GM21367 (cell line): ENCODE results near the gene TMEFF2.

Experiments used
- ATAC-seq: cut with Tn5 transposase; IDR thresholded peaks from one replicate; pipeline ENCODE4 v1.9.1; 2021; ENCODE audit not compliant: unreplicated experiment

The TMEFF2 gene

DNA sequence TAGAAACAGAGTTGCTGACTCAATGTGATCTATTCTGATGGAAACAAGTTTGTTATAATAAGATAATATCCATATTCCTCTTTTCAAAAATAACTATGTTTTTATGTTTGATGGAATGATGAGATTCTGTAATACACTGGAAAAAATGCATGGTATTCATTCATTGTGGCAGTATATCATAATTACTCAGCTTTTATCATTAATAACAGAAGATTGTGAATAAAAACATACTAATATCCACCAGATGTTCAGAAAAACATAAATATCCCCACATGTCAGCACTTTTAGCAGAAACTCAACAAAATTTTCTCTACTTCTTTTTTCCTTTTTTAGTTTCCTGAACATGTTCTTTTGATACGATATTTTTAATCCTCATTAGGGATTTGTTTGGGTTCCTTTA is 217.0 kb downstream of the TMEFF2 start:
- ATAC-seq = no peak

DNA sequence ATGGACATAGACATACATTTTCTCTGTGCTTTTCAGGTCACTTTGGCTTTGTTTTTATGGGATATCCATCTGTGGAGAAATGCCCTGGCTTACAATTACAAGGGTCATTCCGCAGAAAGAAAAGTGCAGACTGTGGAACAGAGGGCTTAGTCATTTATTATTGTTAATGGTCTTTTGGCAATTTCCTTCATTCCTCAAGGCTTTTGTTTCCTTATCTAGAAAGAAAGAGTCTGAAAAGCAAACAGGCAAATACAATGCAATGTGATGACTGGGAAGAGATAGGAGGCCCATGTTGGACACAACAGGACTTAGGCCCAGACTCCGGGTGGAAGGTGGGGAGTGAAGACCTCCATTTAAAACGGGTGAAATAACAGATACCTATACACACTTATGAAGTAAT is 218.3 kb downstream of the TMEFF2 start:
- ATAC-seq = no peak

DNA sequence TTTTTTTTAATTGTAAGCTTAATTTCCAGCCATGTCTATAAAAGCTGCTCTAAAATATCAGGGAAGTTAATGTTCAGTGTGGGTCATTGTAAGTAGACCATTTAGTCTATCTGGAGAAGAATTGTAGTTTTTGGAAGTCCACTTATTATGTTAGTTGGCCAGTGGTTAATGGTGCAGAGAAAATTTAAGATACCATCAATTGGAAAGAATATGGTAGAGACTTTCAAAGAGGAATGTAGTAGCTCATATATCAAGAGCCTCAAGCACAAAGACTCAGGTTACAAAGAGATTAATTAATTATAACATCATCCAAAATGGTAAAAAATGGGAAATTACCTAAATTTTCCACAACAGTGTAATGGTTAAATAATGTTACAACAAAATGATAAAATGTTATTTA is 220.1 kb downstream of the TMEFF2 start:
- no peak for ATAC-seq

DNA sequence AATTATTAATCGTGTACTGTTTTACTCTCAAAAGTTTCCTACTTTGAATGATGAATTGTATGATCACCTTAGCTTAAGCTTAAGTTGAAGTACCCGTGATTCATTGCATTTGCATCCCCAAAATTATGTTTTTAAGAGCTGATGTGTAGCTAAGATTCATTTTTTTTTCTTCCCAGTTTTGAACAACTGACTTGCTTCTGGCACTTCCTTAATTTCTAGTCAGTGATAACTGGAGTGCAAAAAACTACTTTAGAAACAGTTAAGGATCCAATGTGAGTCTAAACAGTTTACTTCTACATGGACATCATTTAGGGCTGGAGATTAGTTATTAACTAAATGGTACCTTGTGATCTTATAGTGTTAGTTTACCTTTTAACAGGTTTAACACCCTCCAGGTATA is 223.9 kb downstream of the TMEFF2 start:
- ATAC-seq = no peak

DNA sequence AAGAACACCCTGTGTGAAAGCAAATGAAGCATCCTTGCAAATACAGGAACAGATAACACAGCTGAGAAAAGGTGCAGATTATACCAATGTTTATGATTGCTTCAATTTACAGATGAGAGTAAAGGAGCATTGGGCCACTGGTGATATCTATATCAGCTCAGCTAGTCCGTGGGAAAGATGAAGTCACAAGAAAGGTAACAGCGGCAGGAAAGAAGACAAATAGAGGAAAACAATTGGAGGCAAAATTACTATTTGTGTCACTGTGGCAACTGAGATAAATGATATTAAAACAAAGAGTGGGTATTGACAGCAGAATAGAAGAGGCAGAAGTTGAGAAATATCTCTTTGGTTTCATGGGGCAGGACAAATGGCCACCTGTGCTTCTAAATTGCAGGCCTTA is 226.6 kb downstream of the TMEFF2 start:
- ATAC-seq = no peak

DNA sequence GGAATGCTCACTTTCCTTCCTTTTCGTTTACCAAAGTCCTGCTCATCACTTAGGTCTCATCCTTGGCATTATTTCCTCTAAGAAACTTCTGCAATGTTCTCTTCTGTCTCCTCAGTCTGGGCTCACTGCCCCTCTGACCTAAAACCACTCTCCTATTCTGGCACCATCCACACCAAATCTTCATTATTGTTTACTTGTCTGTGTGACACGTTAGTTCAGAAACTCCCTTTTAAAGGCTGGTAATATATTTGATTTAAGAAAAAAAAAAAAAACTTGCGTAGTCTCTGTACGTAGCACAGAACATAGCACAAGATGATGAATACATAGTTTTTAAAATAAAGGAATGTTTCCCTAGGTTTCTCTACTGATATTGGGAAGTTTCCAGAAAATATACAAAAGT is 229.0 kb downstream of the TMEFF2 start:
- no peak for ATAC-seq

DNA sequence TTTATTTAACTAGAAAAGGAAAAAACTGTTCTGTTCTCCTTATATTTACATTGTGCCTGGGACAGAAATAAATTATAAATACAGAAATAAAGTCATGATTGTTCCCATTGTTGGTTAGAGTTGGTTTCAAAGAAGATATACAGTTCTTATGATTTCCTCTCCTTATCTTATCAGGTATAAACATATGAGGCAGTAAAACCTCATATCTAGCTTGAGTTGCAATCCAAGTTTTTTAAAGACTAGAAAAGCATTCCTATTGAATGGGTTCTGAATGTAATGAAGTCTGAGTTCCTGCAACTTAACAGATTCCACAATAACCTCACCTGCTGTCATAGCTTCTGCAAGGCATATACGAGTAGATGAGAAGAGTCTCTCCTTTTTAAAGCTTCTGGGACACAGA is 233.2 kb downstream of the TMEFF2 start:
- no peak for ATAC-seq

DNA sequence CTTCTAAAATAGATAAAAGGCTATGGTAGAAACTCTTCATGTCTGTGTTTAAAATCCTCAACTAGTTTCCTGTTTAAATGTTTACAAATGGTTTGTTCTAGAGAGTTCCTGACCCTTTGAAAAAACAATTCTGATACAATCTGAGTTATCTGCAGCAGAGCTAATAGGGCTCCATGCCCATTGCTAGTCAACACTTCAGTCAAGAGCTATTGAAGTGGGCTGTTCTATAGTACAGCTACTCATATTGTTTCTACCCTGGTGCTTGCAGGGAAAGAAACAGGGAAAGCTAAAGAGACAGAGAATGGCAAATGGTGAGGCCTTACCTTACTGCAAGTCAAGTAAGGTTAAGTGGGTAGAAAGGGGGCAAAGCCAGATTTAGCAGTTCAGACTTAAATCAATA is 235.5 kb downstream of the TMEFF2 start:
- ATAC-seq = no peak

DNA sequence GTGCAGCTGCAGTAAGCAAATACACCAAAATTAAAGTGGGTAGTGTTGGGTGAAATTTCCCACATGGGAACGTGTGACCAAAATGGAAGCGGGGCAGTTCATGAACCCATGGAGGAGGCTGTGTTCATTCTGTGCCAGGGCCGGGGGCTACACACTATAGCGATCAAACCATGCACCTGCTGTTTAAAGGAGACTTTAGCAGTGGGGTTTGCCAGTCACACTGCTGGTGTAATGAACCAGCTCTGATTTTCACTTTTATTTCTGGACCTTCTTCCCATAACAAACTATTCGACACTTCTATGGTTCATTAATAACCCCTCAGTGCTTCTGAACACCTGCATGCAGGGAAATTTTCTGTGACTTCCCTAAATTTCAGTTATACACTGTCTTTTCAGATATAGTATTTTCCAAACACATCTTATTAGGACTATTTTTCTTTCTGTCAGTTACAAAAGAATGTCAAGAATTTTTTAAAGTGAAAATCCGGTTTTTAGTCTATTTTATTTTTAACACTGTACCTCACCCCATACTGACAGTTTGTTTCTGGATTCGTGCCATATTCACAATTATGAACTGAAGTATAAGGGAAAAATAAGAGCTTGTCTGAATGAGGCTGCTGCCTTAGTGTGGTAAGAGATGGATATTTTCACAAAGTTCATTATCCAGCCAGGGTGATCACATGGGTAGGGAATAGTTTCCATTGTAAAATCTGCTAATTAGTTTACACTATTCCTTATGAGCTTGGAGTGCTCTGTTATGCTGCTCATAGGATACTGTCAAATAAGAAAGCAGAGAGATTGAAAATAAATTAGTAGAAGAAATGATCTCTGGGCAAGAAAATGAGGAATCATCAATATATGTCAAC is 236.5 kb downstream of the TMEFF2 start:
- ATAC-seq = no peak

DNA sequence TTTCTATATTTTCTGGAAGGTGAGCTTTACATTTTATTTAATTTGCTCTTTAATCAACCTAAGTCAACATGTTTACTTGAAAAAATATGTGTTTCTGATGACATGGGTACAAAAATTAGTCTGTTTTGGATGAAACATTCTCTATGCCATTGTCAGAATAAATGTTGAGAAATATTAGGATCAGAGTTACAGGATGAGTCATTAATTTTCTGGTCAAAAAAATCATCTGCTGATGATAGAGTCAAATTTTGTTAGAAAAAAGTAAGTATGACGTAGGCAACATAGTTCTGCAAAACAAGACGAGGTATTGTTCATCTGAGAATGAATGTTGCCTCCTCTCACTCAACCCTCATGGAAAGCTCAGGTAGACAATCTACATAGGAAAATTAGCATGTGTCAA is 240.3 kb downstream of the TMEFF2 start:
- ATAC-seq = no peak

DNA sequence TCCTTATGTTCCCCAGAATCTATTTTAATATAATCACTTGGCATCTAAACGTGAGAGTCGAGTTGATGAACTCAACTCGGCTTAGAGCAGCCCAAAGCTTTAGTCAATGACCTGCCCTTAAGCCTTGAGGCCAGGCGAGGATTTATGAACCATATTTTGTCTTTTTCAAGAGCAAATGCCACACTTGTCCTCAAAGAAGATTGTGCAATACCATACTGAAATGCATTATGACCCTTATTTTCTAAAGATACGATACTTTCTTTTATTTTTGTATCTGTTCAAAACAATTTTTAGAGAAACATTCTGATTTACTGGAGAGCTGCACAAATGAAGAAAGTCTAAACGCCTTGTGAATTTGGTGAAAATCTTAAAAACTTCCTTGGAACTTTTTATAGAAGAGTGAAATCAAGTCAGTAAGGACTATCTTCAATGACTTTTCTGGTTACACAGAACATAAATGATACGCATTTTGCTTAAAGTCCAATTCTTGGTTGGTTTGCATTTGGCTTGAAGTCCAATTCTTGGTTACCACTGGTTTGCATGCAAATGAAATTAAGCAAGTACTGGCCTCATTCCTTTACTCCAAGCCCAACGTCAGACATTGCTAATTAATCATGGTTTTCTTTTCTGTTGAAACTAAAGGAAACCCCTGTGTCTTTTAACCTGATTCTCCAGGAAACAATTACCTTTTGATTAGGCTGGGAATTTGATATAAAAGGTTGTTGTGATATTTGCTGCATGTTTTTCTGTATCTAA is 242.0 kb downstream of the TMEFF2 start:
- ATAC-seq = no peak

DNA sequence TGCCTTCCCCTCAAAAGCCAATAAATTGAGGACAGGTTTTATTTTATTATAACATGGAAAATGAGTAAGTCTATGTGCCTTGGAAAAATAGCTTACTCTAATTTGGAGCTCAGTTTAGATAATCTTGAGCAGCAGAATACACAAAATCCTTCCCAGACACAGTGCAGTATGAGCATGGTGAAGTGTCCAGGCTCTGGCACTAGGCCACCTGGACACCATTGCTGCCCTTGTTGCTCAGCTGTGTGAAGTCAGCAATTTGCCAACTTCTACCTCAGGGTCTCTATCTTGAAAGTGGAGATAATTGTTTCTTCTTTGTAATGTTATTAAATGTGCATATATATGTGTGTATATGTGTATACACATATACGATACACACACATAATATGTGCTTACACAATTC is 242.9 kb downstream of the TMEFF2 start:
- ATAC-seq = no peak

DNA sequence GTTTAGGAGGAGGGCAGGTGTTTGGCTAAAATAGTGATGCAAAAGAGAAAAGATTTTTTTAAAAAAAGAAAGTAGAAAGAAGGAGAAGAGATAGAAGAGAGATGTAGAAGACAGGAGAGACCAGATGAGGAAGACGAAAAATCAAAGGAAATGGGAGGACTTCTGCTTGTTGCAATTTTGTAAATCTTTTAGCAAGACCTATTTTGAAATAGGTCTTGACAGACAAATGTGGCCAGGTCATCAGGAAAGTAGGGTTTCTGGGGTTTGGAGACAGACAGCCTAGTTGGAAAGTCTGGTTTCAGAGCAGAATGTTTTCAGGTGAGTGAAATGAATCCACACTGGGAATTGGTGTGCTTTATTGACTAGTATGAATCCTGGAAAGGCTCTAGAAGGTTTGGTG is 243.4 kb downstream of the TMEFF2 start:
- no peak for ATAC-seq

DNA sequence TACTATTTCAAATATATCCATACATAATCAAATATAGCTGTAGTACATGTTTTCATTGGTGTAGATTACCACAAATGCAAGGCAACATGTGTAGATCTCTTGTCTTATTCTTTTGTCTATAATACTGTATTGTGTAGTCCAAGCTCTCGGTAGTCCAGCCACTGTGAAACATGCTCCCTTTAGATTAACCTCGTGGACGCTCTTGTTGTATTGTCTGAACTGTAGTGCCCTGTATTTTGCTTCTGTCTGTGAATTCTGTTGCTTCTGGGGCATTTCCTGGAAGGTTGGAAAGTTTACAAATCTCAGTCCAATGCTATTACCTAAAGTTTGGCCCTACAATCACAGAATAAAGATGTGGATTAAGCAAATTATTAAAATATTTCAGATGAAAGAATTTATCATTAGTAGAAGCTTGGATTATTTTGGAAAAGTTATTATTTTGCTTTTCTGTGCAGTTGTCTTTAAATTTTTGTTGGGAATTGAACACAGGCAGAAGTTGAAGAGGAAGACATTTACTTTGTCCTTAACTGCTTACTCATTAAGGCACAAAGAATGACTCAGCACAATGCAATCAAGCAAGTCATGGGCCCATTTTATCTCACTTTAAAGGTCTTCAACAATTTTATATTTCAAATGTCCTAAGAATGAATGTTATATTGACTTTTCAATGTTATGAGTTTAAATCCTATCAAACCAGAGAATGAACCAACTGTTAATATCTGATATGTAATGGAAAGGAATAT is 244.4 kb downstream of the TMEFF2 start:
- ATAC-seq = no peak

DNA sequence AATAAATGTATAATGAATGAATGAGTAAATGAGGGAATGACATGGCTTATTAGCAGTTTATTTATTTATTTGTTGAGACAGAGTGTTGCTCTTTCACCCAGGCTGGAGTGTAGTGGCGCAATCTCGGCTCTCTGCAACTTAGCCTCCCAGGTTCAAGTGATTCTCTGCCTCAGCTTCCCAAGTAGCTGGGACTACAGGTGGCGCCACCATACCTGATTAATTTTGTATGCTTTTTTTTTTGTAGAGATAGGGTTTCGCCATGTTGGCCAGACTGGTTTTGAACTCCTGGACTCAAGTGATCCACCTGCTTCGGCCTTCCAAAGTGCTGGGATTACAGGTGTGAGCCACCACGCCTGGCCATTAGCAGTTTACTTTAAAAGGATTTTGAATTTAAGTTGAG is 247.5 kb downstream of the TMEFF2 start:
- no peak for ATAC-seq

DNA sequence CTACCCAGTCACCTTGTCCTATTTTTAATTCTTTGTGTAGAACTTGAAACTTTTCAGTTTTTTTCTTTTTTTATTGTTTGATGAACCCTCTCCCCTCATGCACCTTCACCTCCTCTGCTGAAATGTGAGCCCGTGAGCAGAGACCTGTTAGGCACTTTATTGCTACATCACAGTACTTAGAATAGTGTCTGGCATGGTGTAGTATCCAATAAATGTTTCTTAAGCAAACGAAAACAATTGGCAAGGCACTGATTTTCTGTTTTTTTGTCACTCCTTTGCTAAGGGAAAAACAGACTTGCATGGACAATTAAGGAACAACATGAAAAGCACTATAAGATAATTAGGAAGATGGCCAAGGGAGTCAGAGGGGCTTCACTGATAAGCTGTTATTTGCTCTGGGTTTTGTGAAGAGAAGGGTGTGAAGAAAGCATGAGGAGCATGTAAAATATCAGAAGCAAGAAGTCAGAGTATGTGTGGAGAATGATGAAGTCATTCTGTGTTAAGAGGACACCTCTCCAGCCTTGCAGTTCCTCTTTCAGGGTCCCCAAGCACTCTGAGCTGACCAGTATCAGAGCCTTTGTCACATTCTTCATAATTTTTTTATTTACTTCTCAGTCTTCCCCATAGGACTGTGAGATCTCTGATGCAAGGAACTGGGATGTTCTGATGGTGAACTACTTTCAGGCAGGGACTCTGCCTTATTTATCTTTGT is 248.1 kb downstream of the TMEFF2 start:
- no peak for ATAC-seq

DNA sequence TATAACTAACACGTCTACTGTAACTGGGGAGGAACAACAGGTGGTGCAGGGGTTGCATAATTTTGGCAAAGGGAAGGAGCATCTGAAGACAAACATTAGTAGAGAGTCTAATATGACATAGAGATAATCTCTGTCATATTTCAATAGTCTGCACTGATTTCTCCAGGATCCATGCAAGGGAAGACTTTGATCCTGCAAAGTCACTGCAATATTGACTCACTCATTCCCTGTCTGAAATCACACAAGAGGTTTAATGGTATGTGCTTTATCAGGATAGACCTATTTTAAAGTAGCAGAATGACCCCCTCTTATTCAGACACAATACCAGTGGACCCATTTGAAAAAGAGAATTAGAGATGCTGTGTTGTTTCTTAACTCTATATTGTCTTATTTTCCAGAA is 249.1 kb downstream of the TMEFF2 start:
- no peak for ATAC-seq

DNA sequence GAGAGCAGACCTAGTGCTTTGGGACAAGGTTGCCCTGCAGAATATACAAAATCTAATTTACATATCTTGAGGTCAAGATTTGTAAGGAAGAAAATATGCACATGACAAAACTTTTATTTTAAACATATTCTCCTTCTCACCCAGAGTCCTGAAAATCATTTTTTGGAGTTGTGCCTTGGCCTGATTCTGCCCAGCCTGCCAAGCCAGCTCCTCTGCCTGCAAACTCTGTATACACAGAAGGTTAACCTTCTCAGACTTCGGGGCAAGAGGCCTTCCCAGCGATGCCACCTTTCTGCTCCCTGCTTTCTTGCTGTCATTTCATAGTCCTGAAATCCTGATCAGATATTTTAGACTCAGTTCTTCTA is 252.0 kb downstream of the TMEFF2 start:
- ATAC-seq = no peak

DNA sequence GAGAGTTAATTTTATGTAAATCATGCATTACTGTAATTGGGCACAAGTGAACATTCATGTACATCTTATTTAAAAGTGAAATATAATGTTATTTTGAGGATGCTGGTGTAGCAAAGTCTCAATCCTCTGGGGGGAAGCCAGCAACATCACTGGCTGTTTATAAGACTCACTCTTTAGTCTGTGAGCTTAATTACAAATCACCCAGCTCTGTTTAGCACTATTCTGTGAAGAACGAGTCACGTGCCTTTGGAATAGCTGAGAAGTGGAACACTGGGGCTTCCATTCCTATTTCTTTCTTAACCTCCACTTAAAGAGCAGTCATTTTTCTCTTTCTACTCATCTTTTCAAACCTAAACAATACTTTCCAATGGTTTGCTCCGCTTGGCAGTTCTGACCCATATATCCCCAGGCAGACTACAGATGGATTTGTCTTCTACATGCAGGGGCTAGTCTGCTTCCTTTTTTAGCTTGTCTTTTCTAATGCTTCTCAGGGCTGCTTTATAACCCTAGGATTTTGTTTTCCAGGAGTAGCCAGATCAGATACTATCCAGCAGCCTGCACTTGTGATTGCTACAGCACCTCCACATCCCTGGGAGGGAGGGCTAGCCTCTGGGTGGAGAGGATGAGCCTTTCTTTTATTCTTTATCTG is 252.5 kb downstream of the TMEFF2 start:
- no peak for ATAC-seq

DNA sequence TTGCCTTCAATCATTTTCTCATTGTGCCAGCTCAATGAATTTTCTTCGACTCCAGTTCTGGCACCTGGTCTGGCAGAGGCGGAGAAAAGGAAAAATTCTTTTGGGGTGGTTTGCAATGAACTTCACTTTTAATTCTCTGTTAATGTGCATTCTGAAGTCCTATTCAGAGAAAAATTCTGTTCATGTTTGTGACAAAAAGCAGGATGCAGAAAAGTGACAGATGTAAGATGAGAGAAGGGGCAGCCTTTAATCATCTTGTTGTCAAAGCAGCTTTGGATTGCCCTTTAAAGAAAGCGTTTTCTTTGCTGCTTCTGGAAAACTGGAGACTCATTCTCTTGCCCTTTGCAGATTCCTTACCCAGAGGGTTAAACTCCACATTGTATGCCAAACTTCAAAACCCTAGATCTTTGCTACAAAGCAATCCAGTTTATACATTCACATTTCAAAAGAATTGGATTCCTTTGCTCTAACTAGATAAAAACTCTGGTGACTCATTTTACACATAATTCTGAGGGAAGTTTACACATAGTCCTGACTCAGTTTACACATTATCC is 253.3 kb downstream of the TMEFF2 start:
- ATAC-seq = no peak
